Measurements from ENCODE around the gene GPR78. TPM values are rescaled to one million over a fixed set of nuclear protein-coding genes. Genes with fewer than 3 reads are reported as not detected.

Gene GPR78
- polyA plus RNA-seq, 1 of the 3 experiments (the other 2 are of a cell fraction) = not detected

GRCh38 chr4:8595237-8596087, 15.3 kb downstream of the GPR78 start:
- Histone ChIP-seq H3K4me1 (ENCODE audit: control insufficient read depth in 1 of 2, insufficient read depth in 2 of 2, low read depth in 1 of 2, low read length in 1 of 2) (peaks cover 0 to 29% of the 10 kb centered on the region in 2 experiments; a peak in 1 of 4 replicates), H3K27ac (ENCODE audit: low read depth in 2 of 2, low read length in 1 of 2) (no peak overlapping the region), H4K20me1 (ENCODE audit: insufficient read depth) (no peaks in the 10 kb centered on the region), H3F3A (replicated peaks; ENCODE audit: insufficient read depth) (no peaks in the 10 kb centered on the region), H3K79me2 (ENCODE audit: insufficient read depth) (no peaks in the 10 kb centered on the region), H3K36me3 (replicated peaks in 1 of 2; ENCODE audit: control insufficient read depth in 1 of 2, insufficient read depth in 2 of 2, low read length in 1 of 2) (no peaks in the 10 kb centered on the region), H2AFZ (ENCODE audit: low read depth) (no peak overlapping the region), H3K27me3 (ENCODE audit: insufficient read depth) (no peaks in the 10 kb centered on the region), H3K9ac (no peak overlapping the region), H3K9me3 (no peaks in the 10 kb centered on the region), H3K9me2 (no peaks in the 10 kb centered on the region), H3K4me2 (no peak overlapping the region), H3K4me3 (ENCODE audit: low read depth in 2 of 2, low read length in 1 of 2) (no peak overlapping the region)
- DNase-seq = no peak
- TF ChIP-seq POLR2AphosphoS5 (IDR thresholded peaks at IDR 0.05; ENCODE audit: low read depth, low read length) (no peak), YY1 (IDR thresholded peaks at IDR 0.05; ENCODE audit: low read depth) (no peak), GATA2 (CRISPR knock-in tag; IDR thresholded peaks at IDR 0.05) (no peak)
- WGBS (ENCODE audit: low lambda C conversion rate) = 40% methylated on average over 13 of the region's 16 CpGs
- ChIA-PET CTCF (interaction anchor here (0.7 to 7.4 kb wide), 4 partner anchors 18 to 135 kb away, joined by 3 to 54 read pairs (median 4); no protein-coding TSS in a partner anchor), POLR2A (no interaction called here)

GRCh38 chr4:8596891-8597290, 16.7 kb downstream of the GPR78 start:
- Histone ChIP-seq H3K9me3 (no peaks in the 10 kb centered on the region), H3F3A (replicated peaks; ENCODE audit: insufficient read depth) (no peaks in the 10 kb centered on the region), H3K36me3 (replicated peaks in 1 of 2; ENCODE audit: control insufficient read depth in 1 of 2, insufficient read depth in 2 of 2, low read length in 1 of 2) (no peaks in the 10 kb centered on the region), H3K4me1 (ENCODE audit: control insufficient read depth in 1 of 2, insufficient read depth in 2 of 2, low read depth in 1 of 2, low read length in 1 of 2) (peaks cover 0 to 30% of the 10 kb centered on the region in 2 experiments; a peak in 1 of 4 replicates), H3K9me2 (no peaks in the 10 kb centered on the region), H3K4me2 (no peak overlapping the region), H3K27ac (ENCODE audit: low read depth in 2 of 2, low read length in 1 of 2) (peak overlapping the region in 1 of 2 experiments; percentile 73; a peak in 2 of 4 replicates), H4K20me1 (ENCODE audit: insufficient read depth) (no peaks in the 10 kb centered on the region), H2AFZ (ENCODE audit: low read depth) (no peak overlapping the region), H3K4me3 (ENCODE audit: low read depth in 2 of 2, low read length in 1 of 2) (no peak overlapping the region), H3K79me2 (ENCODE audit: insufficient read depth) (no peaks in the 10 kb centered on the region), H3K9ac (no peak overlapping the region), H3K27me3 (ENCODE audit: insufficient read depth) (no peaks in the 10 kb centered on the region)
- 44% methylated on average over 3 of the region's 9 CpGs for WGBS (ENCODE audit: low lambda C conversion rate)
- DNase-seq = no peak
- ChIA-PET POLR2A (interaction anchor here (0.6 to 1.3 kb wide), 2 partner anchors 10 to 168 kb away, joined by 3 read pairs; no protein-coding TSS in a partner anchor), CTCF (interaction anchor here (0.6 to 3.8 kb wide), 10 partner anchors 10 to 420 kb away, joined by 3 to 67 read pairs (median 4); no protein-coding TSS in a partner anchor)
- TF ChIP-seq NFIC (IDR thresholded peaks at IDR 0.05; ENCODE audit: borderline replicate concordance) (no peak), USF1 (IDR thresholded peaks at IDR 0.05; ENCODE audit: borderline replicate concordance, low read depth) (no peak), CHD2 (IDR thresholded peaks at IDR 0.05; ENCODE audit: low read length, partially characterized antibody) (no peak), NRF1 (IDR thresholded peaks at IDR 0.05; ENCODE audit: low read depth, low read length) (no peak), FOXJ3 (CRISPR knock-in tag; IDR thresholded peaks at IDR 0.05) (no peak), POLR2AphosphoS5 (IDR thresholded peaks at IDR 0.05; ENCODE audit: low read depth, low read length) (no peak), MEF2A (IDR thresholded peaks at IDR 0.05; ENCODE audit: borderline replicate concordance, low read depth) (no peak), FOXM1 (IDR thresholded peaks at IDR 0.05; ENCODE audit: low read depth) (no peak), RXRA (IDR thresholded peaks at IDR 0.05; ENCODE audit: borderline replicate concordance, low read depth) (no peak)
- TF ChIP-seq, protein P1, sequence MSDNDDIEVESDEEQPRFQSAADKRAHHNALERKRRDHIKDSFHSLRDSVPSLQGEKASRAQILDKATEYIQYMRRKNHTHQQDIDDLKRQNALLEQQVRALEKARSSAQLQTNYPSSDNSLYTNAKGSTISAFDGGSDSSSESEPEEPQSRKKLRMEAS (IDR thresholded peaks at IDR 0.05; ENCODE audit: low read depth) = no peak
- TF ChIP-seq, protein P2, sequence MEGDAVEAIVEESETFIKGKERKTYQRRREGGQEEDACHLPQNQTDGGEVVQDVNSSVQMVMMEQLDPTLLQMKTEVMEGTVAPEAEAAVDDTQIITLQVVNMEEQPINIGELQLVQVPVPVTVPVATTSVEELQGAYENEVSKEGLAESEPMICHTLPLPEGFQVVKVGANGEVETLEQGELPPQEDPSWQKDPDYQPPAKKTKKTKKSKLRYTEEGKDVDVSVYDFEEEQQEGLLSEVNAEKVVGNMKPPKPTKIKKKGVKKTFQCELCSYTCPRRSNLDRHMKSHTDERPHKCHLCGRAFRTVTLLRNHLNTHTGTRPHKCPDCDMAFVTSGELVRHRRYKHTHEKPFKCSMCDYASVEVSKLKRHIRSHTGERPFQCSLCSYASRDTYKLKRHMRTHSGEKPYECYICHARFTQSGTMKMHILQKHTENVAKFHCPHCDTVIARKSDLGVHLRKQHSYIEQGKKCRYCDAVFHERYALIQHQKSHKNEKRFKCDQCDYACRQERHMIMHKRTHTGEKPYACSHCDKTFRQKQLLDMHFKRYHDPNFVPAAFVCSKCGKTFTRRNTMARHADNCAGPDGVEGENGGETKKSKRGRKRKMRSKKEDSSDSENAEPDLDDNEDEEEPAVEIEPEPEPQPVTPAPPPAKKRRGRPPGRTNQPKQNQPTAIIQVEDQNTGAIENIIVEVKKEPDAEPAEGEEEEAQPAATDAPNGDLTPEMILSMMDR (IDR thresholded peaks at IDR 0.05) = no peak
- TF ChIP-seq, protein P3, sequence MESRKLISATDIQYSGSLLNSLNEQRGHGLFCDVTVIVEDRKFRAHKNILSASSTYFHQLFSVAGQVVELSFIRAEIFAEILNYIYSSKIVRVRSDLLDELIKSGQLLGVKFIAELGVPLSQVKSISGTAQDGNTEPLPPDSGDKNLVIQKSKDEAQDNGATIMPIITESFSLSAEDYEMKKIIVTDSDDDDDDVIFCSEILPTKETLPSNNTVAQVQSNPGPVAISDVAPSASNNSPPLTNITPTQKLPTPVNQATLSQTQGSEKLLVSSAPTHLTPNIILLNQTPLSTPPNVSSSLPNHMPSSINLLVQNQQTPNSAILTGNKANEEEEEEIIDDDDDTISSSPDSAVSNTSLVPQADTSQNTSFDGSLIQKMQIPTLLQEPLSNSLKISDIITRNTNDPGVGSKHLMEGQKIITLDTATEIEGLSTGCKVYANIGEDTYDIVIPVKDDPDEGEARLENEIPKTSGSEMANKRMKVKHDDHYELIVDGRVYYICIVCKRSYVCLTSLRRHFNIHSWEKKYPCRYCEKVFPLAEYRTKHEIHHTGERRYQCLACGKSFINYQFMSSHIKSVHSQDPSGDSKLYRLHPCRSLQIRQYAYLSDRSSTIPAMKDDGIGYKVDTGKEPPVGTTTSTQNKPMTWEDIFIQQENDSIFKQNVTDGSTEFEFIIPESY (IDR thresholded peaks at IDR 0.05; ENCODE audit: borderline replicate concordance, low read depth) = no peak
- TF ChIP-seq, protein P4, sequence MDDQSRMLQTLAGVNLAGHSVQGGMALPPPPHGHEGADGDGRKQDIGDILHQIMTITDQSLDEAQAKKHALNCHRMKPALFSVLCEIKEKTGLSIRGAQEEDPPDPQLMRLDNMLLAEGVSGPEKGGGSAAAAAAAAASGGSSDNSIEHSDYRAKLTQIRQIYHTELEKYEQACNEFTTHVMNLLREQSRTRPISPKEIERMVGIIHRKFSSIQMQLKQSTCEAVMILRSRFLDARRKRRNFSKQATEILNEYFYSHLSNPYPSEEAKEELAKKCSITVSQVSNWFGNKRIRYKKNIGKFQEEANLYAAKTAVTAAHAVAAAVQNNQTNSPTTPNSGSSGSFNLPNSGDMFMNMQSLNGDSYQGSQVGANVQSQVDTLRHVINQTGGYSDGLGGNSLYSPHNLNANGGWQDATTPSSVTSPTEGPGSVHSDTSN (IDR thresholded peaks at IDR 0.05) = no peak
- TF ChIP-seq, protein P5, sequence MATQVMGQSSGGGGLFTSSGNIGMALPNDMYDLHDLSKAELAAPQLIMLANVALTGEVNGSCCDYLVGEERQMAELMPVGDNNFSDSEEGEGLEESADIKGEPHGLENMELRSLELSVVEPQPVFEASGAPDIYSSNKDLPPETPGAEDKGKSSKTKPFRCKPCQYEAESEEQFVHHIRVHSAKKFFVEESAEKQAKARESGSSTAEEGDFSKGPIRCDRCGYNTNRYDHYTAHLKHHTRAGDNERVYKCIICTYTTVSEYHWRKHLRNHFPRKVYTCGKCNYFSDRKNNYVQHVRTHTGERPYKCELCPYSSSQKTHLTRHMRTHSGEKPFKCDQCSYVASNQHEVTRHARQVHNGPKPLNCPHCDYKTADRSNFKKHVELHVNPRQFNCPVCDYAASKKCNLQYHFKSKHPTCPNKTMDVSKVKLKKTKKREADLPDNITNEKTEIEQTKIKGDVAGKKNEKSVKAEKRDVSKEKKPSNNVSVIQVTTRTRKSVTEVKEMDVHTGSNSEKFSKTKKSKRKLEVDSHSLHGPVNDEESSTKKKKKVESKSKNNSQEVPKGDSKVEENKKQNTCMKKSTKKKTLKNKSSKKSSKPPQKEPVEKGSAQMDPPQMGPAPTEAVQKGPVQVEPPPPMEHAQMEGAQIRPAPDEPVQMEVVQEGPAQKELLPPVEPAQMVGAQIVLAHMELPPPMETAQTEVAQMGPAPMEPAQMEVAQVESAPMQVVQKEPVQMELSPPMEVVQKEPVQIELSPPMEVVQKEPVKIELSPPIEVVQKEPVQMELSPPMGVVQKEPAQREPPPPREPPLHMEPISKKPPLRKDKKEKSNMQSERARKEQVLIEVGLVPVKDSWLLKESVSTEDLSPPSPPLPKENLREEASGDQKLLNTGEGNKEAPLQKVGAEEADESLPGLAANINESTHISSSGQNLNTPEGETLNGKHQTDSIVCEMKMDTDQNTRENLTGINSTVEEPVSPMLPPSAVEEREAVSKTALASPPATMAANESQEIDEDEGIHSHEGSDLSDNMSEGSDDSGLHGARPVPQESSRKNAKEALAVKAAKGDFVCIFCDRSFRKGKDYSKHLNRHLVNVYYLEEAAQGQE (IDR thresholded peaks at IDR 0.05; ENCODE audit: low read depth, low read length) = no peak

Measured in SK-N-SH (cell line).